ENCODE measurements around the gene RNF115. TPM values are rescaled to one million over a fixed set of nuclear protein-coding genes. Genes with fewer than 3 reads are reported as not detected.
A peak's percentile ranks its signal among the peaks of the same experiment; 100 is the strongest.
"Not testable (repeated sequence)": the region's sequence is repeated elsewhere in the genome, so short reads cannot be mapped to it uniquely, and the experiment has no call there.

RNF115 gene
- polyA plus RNA-seq, 2 of the 4 experiments (the other 2 are of a cell fraction) = 8.5 to 18.8 TPM

DNA sequence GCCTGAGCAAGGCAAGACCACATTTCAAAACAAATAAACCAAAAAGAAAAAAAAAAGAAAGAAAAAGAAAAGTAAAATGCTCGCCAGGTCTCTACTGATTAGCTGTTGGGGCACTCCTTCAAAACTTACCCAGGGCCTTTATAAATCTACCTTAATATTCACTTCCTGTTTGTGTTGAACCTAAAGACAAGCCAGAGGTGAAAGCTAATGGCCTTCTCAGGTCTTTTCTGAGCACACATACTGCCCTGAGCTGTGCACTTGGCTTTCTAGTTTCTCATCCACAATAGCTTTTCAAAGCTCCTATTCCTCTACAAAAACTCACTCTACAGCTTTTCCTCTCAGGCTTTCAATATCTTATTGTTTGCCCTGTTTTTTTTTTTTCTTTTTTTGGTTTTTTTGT, 50.5 kb downstream of the RNF115 start (continued):
- TF ChIP-seq, protein P1, sequence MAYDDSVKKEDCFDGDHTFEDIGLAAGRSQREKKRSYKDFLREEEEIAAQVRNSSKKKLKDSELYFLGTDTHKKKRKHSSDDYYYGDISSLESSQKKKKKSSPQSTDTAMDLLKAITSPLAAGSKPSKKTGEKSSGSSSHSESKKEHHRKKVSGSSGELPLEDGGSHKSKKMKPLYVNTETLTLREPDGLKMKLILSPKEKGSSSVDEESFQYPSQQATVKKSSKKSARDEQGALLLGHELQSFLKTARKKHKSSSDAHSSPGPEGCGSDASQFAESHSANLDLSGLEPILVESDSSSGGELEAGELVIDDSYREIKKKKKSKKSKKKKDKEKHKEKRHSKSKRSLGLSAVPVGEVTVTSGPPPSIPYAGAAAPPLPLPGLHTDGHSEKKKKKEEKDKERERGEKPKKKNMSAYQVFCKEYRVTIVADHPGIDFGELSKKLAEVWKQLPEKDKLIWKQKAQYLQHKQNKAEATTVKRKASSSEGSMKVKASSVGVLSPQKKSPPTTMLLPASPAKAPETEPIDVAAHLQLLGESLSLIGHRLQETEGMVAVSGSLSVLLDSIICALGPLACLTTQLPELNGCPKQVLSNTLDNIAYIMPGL (CRISPR knock-in tag; IDR thresholded peaks at IDR 0.05; ENCODE audit: borderline replicate concordance) = no peak
- TF ChIP-seq EHMT2 (IDR thresholded peaks at IDR 0.05; ENCODE audit: low read depth) (no peak), FOXS1 (CRISPR knock-in tag; IDR thresholded peaks at IDR 0.05) (no peak), FOSL2 (IDR thresholded peaks at IDR 0.05) (no peak), FOSL2 (CRISPR knock-in tag; IDR thresholded peaks at IDR 0.05) (no peak), RFX5 (IDR thresholded peaks at IDR 0.05) (no peak), MYC (IDR thresholded peaks at IDR 0.05; ENCODE audit: borderline replicate concordance, low read length) (no peak)

DNA sequence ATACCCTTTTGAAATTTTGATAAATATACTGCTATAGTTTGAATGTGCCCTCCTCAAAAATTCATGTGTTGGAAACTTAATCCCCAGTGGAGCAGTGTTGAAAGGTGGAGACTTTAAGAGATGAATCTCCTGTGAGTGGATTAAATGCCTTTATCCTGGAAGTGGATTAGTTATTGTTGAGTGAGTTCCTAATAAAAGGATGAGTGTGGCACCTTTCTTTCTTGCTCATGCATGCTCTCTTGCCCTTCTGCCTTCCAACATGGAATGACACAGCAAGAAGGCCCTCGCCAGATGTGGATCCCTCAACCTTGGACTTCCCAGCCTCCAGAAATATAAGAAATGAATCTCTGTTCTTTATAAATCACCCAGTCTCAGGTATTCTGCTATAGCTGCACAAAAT, 52.8 kb downstream of the RNF115 start:
- Histone ChIP-seq H3K4me2 (no peak overlapping the region), H3K27ac (0 out of 6 replicates have a peak overlapping the region, but pooled peaks of 1 of the 2 experiments have one; percentile 14), H3K4me3 (no peak overlapping the region), H3K9me3 (no peaks in the 10 kb centered on the region), H3K4me1 (peaks cover 8% of the 10 kb centered on the region; the same call in 1 of the 3 replicates)
- DNase-seq (ENCODE audit: low read depth in 1 of 2, low spot score in 1 of 2) (no peak), FAIRE-seq (no peak), ATAC-seq (no peak)
- TF ChIP-seq RFX5 (IDR thresholded peaks at IDR 0.05) = no peak
- no peak for TF ChIP-seq CBX8 (IDR thresholded peaks at IDR 0.05)
- no peak for TF ChIP-seq BHLHE40 (IDR thresholded peaks at IDR 0.05; ENCODE audit: low read depth, low read length)
- no peak for TF ChIP-seq TFCP2L1 (CRISPR knock-in tag; IDR thresholded peaks at IDR 0.05)
- TF ChIP-seq CHD4 (IDR thresholded peaks at IDR 0.05; ENCODE audit: borderline replicate concordance) = no peak
- TF ChIP-seq RCOR1 (IDR thresholded peaks at IDR 0.05; ENCODE audit: low read depth, low read length) = no peak
- TF ChIP-seq, protein P2, sequence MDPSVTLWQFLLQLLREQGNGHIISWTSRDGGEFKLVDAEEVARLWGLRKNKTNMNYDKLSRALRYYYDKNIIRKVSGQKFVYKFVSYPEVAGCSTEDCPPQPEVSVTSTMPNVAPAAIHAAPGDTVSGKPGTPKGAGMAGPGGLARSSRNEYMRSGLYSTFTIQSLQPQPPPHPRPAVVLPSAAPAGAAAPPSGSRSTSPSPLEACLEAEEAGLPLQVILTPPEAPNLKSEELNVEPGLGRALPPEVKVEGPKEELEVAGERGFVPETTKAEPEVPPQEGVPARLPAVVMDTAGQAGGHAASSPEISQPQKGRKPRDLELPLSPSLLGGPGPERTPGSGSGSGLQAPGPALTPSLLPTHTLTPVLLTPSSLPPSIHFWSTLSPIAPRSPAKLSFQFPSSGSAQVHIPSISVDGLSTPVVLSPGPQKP (IDR thresholded peaks at IDR 0.05; ENCODE audit: low read depth, low read length) = no peak
- ChIA-PET POLR2A (no interaction called here), CTCF (interaction anchor here (0.5 kb wide), 1 partner anchor 22 kb away, joined by 3 read pairs; no protein-coding TSS in a partner anchor)
- 81% methylated on average over 1 of the region's 1 CpG for WGBS (ENCODE audit: missing lambda C conversion rate)

DNA sequence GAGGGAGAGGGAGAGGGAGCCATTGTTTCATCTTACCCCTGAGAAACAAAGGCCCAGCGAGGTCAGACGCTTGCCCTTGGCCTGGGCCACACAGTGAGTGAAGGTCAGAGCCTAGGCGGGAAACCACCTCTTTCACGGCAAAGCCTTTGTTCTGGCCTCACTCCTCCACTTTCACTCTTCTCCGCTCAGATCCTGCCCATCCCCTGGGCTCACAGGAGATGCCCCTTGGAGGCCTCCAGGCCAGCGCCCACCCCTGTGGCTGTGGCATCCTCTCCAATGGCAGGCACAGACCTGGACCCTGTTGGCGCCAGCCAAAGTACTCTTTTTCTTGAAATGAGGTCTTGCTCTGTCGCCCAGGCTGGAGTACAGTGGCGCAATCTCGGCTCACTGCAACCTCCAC, 55.9 kb downstream of the RNF115 start:
- 96% methylated on average over 10 of the region's 10 CpGs for WGBS (ENCODE audit: missing lambda C conversion rate)
- H3K4me3 ChIP-seq; DNase-seq (ENCODE audit: low read depth in 1 of 2, low spot score in 1 of 2); FAIRE-seq; H3K9me3 ChIP-seq; H3K27ac ChIP-seq; CTCF ChIA-PET; POLR2A ChIA-PET; H3K4me2 ChIP-seq: not testable (repeated sequence)
- peak in 1 of 2 experiments; percentile 33; a peak in 3 of 6 replicates for ATAC-seq
- H3K4me1 ChIP-seq = peaks cover 20% of the 10 kb centered on the region

DNA sequence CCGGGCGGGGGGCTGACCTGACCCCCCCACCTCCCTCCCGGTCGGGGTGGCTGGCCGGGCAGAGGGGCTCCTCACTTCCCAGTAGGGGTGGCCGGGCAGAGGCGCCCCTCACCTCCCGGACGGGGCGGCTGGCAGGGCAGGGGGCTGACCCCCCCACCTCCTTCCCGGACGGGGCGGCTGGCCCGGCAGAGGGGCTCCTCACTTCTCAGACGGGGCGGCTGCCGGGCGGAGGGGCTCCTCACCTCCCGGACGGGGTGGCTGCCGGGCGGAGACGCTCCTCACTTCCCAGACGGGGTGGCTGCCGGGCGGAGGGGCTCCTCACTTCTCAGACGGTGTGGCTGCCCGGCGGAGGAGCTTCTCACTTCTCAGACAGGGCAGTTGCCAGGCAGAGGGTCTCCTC, 57.0 kb downstream of the RNF115 start:
- H3K4me2 ChIP-seq, CTCF ChIA-PET, FAIRE-seq: not testable (repeated sequence)

DNA sequence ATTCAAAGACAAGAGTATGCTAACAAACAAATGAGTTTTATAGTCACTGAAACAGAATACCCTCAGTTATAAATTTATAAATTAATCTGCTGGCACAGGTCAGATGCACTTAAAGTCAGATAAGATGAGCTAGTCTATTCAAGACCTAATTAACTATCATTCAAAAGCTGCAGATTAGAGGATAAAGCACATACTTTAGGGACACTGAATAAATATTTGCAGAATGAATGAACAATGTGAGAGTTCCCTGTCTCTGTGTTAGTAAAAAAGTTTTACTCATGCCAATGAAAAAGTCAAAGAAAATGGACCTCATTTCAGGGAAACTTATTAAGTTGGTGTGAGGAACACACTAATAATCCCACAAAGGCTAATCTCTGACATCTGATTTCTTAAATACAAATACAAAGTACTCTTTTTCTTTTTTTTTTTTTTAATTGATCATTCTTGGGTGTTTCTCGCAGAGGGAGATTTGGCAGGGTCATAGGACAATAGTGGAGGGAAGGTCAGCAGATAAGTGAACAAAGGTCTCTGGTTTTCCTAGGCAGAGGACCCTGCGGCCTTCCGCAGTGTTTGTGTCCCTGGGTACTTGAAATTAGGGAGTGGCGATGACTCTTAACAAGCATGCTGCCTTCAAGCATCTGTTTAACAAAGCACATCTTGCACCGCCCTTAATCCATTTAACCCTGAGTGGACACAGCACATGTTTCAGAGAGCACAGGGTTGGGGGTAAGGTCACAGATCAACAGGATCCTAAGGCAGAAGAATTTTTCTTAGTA, 58.1 kb downstream of the RNF115 start:
- TF ChIP-seq GATA3 (IDR thresholded peaks at IDR 0.05; ENCODE audit: borderline replicate concordance) = 0 out of 2 replicates have a peak, but pooled peaks have one; percentile 38
- DNase-seq (ENCODE audit: low read depth in 1 of 2, low spot score in 1 of 2); H3K4me3 ChIP-seq; CTCF ChIA-PET; FAIRE-seq; POLR2A ChIA-PET: not testable (repeated sequence)
- H3K4me1 ChIP-seq = peaks cover 20% of the 10 kb centered on the region
- peaks cover 11% of the 10 kb centered on the region for H3K9me3 ChIP-seq
- peak in 1 of 2 experiments; percentile 63; a peak in 3 of 6 replicates for ATAC-seq
- H3K27ac ChIP-seq = peak overlapping the region; percentile 22 to 47; a peak in 2 of 6 replicates
- peak overlapping the region; percentile 42 for H3K4me2 ChIP-seq
- 29% methylated on average over 4 of the region's 5 CpGs for WGBS (ENCODE audit: missing lambda C conversion rate)

More for the DNA sequence above, 57.0 kb downstream of the RNF115 start:
- POLR2A ChIA-PET; H3K4me3 ChIP-seq; H3K9me3 ChIP-seq; DNase-seq (ENCODE audit: low read depth in 1 of 2, low spot score in 1 of 2); H3K27ac ChIP-seq; ATAC-seq: not testable (repeated sequence)
- H3K4me1 ChIP-seq = peaks cover 20% of the 10 kb centered on the region
- WGBS (ENCODE audit: missing lambda C conversion rate) = 96% methylated on average over 9 of the region's 29 CpGs

DNA sequence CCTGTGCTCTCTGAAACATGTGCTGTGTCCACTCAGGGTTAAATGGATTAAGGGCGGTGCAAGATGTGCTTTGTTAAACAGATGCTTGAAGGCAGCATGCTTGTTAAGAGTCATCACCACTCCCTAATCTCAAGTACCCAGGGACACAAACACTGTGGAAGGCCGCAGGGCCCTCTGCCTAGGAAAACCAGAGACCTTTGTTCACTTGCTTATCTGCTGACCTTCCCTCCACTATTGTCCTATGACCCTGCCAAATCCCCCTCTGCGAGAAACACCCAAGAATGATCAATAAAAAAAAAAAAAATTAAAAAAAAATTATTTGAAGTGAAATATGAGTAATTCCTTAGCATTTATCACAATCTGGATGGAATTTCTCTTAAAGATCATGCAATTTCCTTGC, 58.8 kb downstream of the RNF115 start:
- H3K4me2 ChIP-seq = peak overlapping the region; percentile 42
- H3K4me1 ChIP-seq = peaks cover 20% of the 10 kb centered on the region
- DNase-seq (ENCODE audit: low read depth in 1 of 2, low spot score in 1 of 2); FAIRE-seq; CTCF ChIA-PET; H3K4me3 ChIP-seq; POLR2A ChIA-PET: not testable (repeated sequence)
- H3K9me3 ChIP-seq = peaks cover 11% of the 10 kb centered on the region
- peak overlapping the region in 1 of 2 experiments; percentile 22; a peak in 2 of 6 replicates for H3K27ac ChIP-seq
- ATAC-seq = peak in 1 of 2 experiments; percentile 21; a peak in 1 of 6 replicates
- 9% methylated on average over 2 of the region's 3 CpGs for WGBS (ENCODE audit: missing lambda C conversion rate)

DNA sequence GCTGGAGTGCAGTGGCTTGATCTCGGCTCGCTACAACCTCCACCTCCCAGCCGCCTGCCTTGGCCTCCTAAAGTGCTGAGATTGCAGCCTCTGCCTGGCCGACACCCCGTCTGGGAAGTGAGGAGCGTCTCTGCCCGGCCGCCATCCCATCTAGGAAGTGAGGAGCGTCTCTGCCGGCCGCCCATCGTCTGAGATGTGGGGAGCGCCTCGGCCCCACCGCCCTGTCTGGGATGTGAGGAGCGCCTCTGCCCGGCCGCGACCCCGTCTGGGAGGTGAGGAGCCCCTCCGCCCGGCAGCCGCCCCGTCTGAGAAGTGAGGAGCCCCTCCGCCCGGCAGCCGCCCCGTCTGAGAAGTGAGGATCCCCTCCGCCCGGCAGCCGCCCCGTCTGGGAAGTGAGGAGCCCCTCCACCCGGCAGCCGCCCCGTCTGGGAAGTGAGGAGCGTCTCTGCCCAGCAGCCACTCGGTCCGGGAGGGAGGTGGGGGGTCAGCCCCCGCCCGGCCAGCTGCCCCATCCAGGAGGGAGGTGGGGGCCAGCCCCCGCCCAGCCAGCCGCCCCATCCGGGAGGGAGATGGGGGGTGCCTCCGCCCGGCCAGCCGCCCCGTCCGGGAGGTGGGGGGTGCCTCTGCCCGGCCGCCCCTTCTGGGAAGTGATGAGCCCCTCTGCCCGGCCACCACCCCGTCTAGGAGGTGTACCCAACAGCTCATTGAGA, 59.5 kb downstream of the RNF115 start:
- DNase-seq (ENCODE audit: low read depth in 1 of 2, low spot score in 1 of 2); CTCF ChIA-PET; ATAC-seq; FAIRE-seq; H3K4me2 ChIP-seq; POLR2A ChIA-PET; H3K4me3 ChIP-seq: not testable (repeated sequence)
- WGBS (ENCODE audit: missing lambda C conversion rate) = 93% methylated on average over 22 of the region's 52 CpGs
- Histone ChIP-seq H3K4me1 (peaks cover 20% of the 10 kb centered on the region), H3K9me3 (peaks cover 11% of the 10 kb centered on the region), H3K27ac (peak overlapping the region; percentile 25 to 58; a peak in 4 of 6 replicates)

All from A549 (cell line).